PC-9 (cell line): ENCODE results near the gene FOXL2NB. TPM values are rescaled to one million over a fixed set of nuclear protein-coding genes. Genes with fewer than 3 reads are reported as not detected.

Experiments used
- BruUV-seq: library from RNA; stranded (reverse); fragments of 400-500 nt; replicated peaks from 2 replicates; lab custom pipeline; 2021; lab: Mats Ljungman, UMichigan
- CTCF ChIA-PET: fragments of 300-600 bp; sonication (Branson Sonifier 250); formaldehyde crosslinking; loops from one replicate; lab custom pipeline; 2022; ENCODE audit warnings: antibody characterized with exemption; lab: Charles Lee
- POLR2A ChIA-PET: fragments of 300-600 bp; sonication (Branson Sonifier 250); formaldehyde crosslinking; loops from one replicate; lab custom pipeline; 2022; ENCODE audit warnings: antibody characterized with exemption; ENCODE audit not compliant: unreplicated experiment; lab: Charles Lee
- DNase-seq, 2 experiments: peaks; one replicate each; pipeline versions ENCODE4 v3.0.0 to v3.0.0-alpha.2; 2015 to 2022; ENCODE audit warnings: mixed read lengths in 1 of 2
- H2AFZ ChIP-seq: fragments of 200-600 bp; sonication (generic); 2 replicates; pipeline ENCODE4 v1.8.1; 2017; ENCODE audit warnings: antibody characterized with exemption
- H3F3A ChIP-seq: fragments of 200-600 bp; sonication (generic); 2 replicates; pipeline ENCODE4 v1.8.1; 2017; ENCODE audit warnings: antibody characterized with exemption, mild to moderate bottlenecking, low read depth; ENCODE audit not compliant: insufficient read depth
- H3K27ac ChIP-seq: fragments of 200-600 bp; sonication (generic); 2 replicates; pipeline ENCODE4 v1.6.1; 2016; ENCODE audit warnings: mixed run types
- H3K27me3 ChIP-seq: fragments of 200-600 bp; sonication (generic); 2 replicates; pipeline ENCODE4 v1.6.1; 2016; ENCODE audit warnings: low read depth, mixed run types; ENCODE audit not compliant: insufficient read depth
- H3K36me3 ChIP-seq: fragments of 200-600 bp; sonication (generic); 2 replicates; pipeline ENCODE4 v1.6.1; 2016; ENCODE audit warnings: low read depth, mixed run types
- H3K4me1 ChIP-seq: fragments of 200-600 bp; sonication (generic); replicated peaks from 2 replicates; pipeline ENCODE4 v1.6.1; 2016; ENCODE audit warnings: mixed run types; ENCODE audit not compliant: insufficient read depth
- H3K4me2 ChIP-seq: fragments of 200-600 bp; sonication (generic); 2 replicates; pipeline ENCODE4 v1.6.1; 2017; ENCODE audit warnings: mixed run types
- H3K4me3 ChIP-seq: fragments of 200-600 bp; sonication (generic); 2 replicates; pipeline ENCODE4 v1.6.1; 2016; ENCODE audit warnings: mixed run types
- H3K79me2 ChIP-seq: fragments of 200-600 bp; sonication (generic); 2 replicates; pipeline ENCODE4 v1.6.1; 2017; ENCODE audit warnings: low read depth, mixed run types
- H3K9me2 ChIP-seq: fragments of 200-600 bp; sonication (generic); 2 replicates; pipeline ENCODE4 v1.8.1; 2017; ENCODE audit warnings: mild to moderate bottlenecking; ENCODE audit not compliant: insufficient read depth
- H3K9me3 ChIP-seq: fragments of 200-600 bp; sonication (generic); 2 replicates; pipeline ENCODE4 v1.8.1; 2016; ENCODE audit warnings: low read depth; ENCODE audit not compliant: insufficient read depth
- H4K20me1 ChIP-seq: fragments of 200-600 bp; sonication (generic); 2 replicates; pipeline ENCODE4 v1.8.1; 2017; ENCODE audit not compliant: insufficient read depth
- CTCF ChIP-seq: fragments of 200-600 bp; sonication (generic); conservative IDR thresholded peaks from 2 replicates; pipeline ENCODE4 v1.6.1; 2017; ENCODE audit warnings: mixed run types, antibody characterized with exemption, mild to moderate bottlenecking, moderate library complexity
- EZH2 ChIP-seq: fragments of 200-600 bp; sonication (generic); IDR thresholded peaks from 2 replicates; pipeline ENCODE4 v1.8.0; 2017; ENCODE audit warnings: antibody characterized with exemption, low read depth
- intact Hi-C: fragments of 100-400 bp; cut with micrococcal nuclease; formaldehyde crosslinking; loops from one replicate; pipeline ENCODE4 v1.10.0; 2022; ENCODE audit not compliant: unreplicated experiment
- total RNA-seq: library from RNA; stranded (reverse); gene quantifications from 2 replicates; pipeline ENCODE4 v1.2.3, GENCODE V29; 2021

Gene FOXL2NB
- total RNA-seq, 1 experiment from 2014 or later: 0.09 TPM

GRCh38 chr3:138971766-138972320 is 24.8 kb downstream of the FOXL2NB start:
- H3K27ac ChIP-seq: no peak overlapping the region
- H3K4me1 ChIP-seq: no peaks in the 10 kb centered on the region
- no TSS peak for BruUV-seq
- no peaks in the 10 kb centered on the region for H3K79me2 ChIP-seq
- no peaks in the 10 kb centered on the region for H3K36me3 ChIP-seq
- no peak overlapping the region for H2AFZ ChIP-seq
- ChIA-PET CTCF (no interaction called here), POLR2A (interaction anchor here (0.7 kb wide), 1 partner anchor 35 kb away, joined by 3 read pairs; no protein-coding TSS in a partner anchor)
- H3K27me3 ChIP-seq: no peaks in the 10 kb centered on the region
- H3K4me2 ChIP-seq: no peak overlapping the region
- no peaks in the 10 kb centered on the region for H3F3A ChIP-seq
- intact Hi-C loops: no loop called here
- H3K4me3 ChIP-seq: no peak overlapping the region
- no peaks in the 10 kb centered on the region for H4K20me1 ChIP-seq
- H3K9me2 ChIP-seq: no peaks in the 10 kb centered on the region
- no peak for DNase-seq
- no peaks in the 10 kb centered on the region for H3K9me3 ChIP-seq
- TF ChIP-seq EZH2: no peak

- Histone ChIP-seq H3K36me3 (no peaks in the 10 kb centered on the region), H3K27ac (no peak overlapping the region), H3K79me2 (no peaks in the 10 kb centered on the region), H3K4me1 (no peaks in the 10 kb centered on the region), H2AFZ (no peak overlapping the region), H3K4me2 (no peak overlapping the region), H3F3A (no peaks in the 10 kb centered on the region), H3K27me3 (no peaks in the 10 kb centered on the region), H3K9me2 (no peaks in the 10 kb centered on the region), H4K20me1 (no peaks in the 10 kb centered on the region), H3K9me3 (no peaks in the 10 kb centered on the region), H3K4me3 (no peak overlapping the region)
- no peak for DNase-seq
- CTCF ChIA-PET: no interaction called here
- TF ChIP-seq EZH2 (no peak), CTCF (no peak)
- BruUV-seq: no TSS peak
- intact Hi-C loops: no loop called here
- POLR2A ChIA-PET: no interaction called here
Observed at GRCh38 chr3:138972941-138973340, 25.9 kb downstream of the FOXL2NB start.

- TF ChIP-seq EZH2 (no peak), CTCF (no peak)
- Histone ChIP-seq H3K4me2 (no peak overlapping the region), H3K27ac (no peak overlapping the region), H3K4me3 (no peak overlapping the region), H3K9me2 (no peaks in the 10 kb centered on the region), H3K36me3 (no peaks in the 10 kb centered on the region), H3K9me3 (no peaks in the 10 kb centered on the region), H3K4me1 (no peaks in the 10 kb centered on the region), H4K20me1 (no peaks in the 10 kb centered on the region), H3F3A (no peaks in the 10 kb centered on the region), H3K27me3 (no peaks in the 10 kb centered on the region), H2AFZ (no peak overlapping the region), H3K79me2 (no peaks in the 10 kb centered on the region)
- DNase-seq: no peak
- POLR2A ChIA-PET: no interaction called here
- intact Hi-C loops: no loop called here
- no TSS peak for BruUV-seq
- CTCF ChIA-PET: no interaction called here
Observed at GRCh38 chr3:138974462-138974861, 27.4 kb downstream of the FOXL2NB start.

- ChIA-PET POLR2A (no interaction called here), CTCF (no interaction called here)
- Histone ChIP-seq H3K36me3 (no peaks in the 10 kb centered on the region), H3K4me1 (no peaks in the 10 kb centered on the region), H3K27me3 (no peaks in the 10 kb centered on the region), H4K20me1 (no peaks in the 10 kb centered on the region), H3K9me3 (no peaks in the 10 kb centered on the region), H3K27ac (no peak overlapping the region), H3K9me2 (no peaks in the 10 kb centered on the region), H3K79me2 (no peaks in the 10 kb centered on the region), H3K4me3 (no peak overlapping the region), H2AFZ (no peak overlapping the region), H3K4me2 (no peak overlapping the region), H3F3A (no peaks in the 10 kb centered on the region)
- intact Hi-C loops: no loop called here
- no peak for DNase-seq
- TF ChIP-seq EZH2 (no peak), CTCF (no peak)
- no TSS peak for BruUV-seq
Observed at GRCh38 chr3:138975351-138975750, 28.3 kb downstream of the FOXL2NB start.
